GM18867 (cell line): ENCODE measurements around the gene NALCN.

Experiments
- ATAC-seq: cut with Tn5 transposase; IDR thresholded peaks from one replicate; pipeline ENCODE4 v1.9.1; 2021; ENCODE audit warnings: mild to moderate bottlenecking, moderate library complexity; ENCODE audit not compliant: unreplicated experiment

NALCN gene

DNA sequence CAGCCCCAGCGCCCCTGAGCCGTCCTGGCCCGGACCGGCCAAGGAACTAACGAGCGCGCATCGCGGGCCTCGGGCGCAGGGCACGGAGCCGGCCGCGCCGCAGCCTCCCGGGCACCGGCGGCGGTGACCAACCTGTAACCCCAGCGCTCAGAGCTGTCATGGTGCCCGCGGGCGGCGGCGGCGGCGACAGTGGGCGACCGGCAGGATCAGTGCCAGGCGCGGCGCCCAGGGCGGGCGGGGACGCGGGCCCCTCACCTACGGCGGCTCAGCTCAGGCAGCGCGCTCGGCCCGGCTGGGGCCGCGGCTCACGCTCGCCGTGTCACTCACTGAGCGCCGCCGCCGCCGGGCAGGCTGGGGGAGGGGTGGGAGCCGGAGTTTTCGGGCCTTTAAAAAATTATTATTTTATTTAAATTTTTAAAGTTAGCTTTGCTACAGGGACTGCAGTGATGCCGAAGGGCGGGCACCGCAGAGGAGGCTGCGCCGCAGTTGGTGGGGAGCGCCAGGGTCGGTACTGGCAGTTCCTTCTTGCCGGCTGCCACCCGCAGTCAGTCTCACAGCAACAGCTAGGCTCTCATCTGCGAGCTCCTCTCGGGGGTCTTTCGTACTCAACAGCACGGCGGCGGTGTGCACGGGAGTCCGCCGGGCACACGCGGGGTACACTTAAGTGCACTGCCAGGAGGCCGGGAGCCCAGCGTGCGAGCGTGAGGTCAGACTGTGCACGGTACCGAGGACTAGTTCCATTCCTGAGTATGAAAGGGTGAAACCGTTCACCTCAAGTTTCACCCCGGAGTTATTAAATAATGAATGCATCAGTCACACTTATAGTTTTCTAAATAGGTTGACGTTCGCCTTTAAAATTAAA, at the start of gene NALCN:
TSS of gene NALCN (minus strand) at position 328 of the 862 bp plus-strand sequence. CDS start 17,382 bp downstream, outside the sequence.
- ATAC-seq = no peak

DNA sequence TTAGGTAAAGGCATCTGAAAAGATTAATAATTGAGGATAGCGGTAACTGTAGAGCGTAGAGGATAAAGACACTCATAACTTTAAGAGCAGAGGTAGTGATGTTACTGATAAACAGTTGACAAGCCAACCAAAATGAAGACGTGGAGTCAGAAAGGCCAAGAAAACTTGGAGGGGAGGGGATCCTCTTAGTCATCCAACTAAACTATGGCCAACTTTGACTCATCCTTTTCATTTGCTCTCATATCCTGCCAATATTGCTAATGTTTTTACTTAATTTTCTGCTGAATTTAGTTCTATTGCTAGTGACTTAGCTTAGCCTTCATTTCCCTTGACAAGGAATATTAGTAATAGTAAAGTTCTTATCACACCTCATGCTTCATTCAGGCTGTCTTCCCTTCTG, 49.6 kb upstream of the NALCN start:
- no peak for ATAC-seq

DNA sequence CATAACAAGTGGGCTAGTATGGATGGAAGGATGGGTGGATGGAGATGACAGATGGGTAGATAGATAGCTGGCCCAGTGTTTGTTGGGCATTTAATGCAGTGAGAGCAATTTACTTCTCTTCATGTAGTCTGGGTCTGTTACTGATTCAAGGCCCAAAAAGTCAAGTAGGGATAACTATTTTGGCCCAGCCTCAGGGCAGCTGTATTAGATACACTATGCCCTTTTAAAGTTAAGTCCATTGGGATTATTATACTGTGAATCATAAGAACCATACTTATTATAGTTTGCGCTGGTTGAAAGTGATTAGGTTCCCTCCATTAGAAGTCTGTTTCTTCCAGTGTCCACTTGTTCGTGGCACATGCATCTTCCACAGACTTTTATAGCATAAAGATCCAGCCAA, 40.9 kb upstream of the NALCN start:
- ATAC-seq = no peak

DNA sequence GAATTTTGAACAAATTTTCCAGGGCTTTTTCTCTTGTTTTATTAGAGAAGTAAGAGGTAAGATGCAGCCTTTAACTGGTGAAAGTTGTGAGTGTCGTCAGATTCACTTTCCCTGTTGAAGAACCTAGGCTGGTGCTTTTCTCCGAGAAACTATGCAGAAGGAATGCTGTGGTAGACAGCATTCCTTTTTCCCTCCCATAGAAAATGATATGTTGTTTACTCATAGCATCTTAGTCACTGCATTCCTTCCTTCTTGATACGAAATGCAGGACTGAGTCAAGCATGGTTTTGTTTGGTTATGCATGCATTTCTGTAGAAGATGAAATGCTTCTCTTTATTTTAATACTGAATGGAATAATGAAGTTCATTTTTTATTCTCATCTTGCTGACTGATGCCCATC, 39.6 kb upstream of the NALCN start:
- ATAC-seq = no peak

DNA sequence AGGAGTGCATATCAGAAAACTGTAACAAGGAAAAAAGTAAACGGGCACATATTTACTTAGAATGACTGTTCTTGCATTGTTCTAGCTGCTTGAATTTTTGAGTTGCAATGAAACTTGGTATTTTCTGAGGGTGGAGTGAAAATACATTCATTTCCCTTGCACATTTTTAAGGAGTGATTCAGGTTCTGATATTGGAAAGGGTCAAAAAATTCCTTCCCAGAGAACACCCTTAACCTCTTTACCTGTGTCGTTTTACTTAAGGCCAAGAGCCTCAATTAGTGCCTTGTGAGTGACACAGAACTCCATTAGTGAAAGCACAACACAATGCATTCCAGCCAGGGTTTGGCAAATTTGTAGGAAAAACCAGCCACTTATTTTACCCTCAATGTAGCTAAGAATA, 38.5 kb upstream of the NALCN start:
- no peak for ATAC-seq

DNA sequence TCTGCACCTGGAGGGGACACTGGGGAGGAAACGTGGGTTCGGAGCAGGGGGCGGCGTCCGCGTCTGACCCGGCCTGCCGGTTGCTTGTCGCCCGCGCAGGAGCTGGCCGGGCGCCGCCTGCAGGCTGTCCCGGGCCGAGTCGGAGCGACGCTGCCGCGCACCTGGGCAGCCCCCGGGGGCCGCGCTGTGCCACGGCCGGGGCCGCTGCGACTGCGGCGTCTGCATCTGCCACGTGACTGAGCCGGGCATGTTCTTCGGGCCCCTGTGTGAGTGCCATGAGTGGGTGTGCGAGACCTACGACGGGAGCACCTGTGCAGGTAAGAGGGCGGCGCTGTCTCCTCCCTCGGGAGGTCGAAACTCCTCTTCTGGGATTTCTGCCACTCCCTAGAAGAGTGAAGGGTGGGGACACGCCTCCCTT, 37.5 kb upstream of the NALCN start:
- no peak for ATAC-seq

DNA sequence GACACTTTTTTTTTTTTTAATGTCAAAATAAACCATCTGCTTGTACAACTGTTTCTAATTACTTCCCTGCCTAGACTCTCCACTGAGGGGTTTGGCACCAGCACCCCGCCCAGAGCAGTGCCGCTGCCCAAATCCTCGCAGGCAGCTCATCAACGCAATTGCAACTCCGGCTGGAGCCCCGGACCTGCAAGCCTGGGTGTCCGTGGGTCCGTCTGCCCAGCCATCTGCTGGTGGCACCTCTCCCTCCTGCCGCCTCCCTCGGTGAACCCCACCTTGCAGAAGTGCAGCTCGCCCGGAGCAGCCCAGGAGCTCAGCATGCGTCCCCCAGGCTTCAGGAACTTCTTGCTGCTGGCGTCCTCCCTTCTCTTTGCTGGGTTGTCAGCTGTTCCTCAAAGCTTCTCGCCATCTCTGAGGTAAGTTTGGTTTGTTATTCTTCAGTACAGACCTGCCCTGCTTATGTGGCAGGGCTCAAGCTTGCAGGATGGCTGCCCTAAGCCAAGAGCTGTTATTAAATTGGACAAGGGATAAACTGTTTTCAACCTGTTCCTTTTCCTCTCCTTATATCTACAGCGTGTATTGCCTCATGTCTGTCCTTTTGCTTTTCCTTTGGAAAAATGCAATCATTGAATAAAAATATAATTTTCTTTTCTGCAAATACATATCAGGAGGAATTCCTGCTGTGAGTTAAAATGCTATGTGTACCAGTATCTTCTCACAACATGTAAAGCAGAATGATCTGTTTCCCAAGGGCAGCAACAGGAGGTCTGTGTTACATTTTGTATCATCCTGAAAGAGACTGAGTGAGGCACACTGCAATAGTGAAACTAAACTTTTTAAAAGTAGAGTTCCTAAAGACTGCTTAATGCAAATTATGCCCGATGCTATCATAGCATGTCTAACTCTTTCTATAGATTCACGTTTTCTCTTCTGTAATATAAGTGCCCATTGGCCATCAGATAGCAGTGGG, 36.5 kb upstream of the NALCN start, which contains the start of gene ITGBL1:
TSS of gene ITGBL1 (plus strand) at position 157 of the 967 bp plus-strand sequence. CDS start at position 316, 159 bp downstream.
- peak; percentile 92 for ATAC-seq

DNA sequence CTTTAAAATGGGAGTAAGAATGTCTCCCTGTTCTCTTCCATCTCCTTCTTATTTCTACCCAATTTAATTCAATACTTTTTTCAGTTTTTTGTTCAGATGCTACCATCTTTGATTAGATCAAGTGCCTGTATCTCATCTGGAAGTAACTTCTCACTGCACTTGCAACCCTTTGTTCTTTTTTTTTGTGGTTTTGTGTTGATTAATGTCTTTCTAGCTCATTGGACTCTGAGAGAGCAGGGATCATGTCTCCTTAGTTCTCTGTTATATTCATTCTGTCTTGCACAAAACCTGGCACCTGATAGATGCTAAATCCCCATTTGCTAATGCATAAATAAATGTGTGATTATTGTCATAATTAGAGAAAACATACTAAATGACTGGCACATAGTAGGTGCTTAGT, 35.3 kb upstream of the NALCN start:
- ATAC-seq = no peak

DNA sequence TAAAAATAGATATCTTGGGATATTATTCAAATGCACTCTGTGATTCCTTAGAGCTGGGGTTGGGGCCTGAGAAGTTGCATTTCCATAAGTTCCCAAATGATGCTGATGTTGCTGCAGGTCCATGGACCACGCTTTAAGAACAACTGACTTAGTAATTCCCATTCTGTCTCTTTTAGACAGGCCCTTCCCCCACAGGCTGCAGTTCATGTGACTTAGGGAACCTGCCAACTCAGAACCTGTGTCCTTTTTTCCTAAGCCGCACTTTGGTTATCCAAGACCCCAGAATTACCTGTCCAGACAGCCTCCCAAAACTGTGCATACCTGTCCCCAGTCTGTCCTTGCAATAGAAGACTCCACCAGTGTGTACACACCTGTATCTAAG, 34.4 kb upstream of the NALCN start:
- ATAC-seq = no peak

DNA sequence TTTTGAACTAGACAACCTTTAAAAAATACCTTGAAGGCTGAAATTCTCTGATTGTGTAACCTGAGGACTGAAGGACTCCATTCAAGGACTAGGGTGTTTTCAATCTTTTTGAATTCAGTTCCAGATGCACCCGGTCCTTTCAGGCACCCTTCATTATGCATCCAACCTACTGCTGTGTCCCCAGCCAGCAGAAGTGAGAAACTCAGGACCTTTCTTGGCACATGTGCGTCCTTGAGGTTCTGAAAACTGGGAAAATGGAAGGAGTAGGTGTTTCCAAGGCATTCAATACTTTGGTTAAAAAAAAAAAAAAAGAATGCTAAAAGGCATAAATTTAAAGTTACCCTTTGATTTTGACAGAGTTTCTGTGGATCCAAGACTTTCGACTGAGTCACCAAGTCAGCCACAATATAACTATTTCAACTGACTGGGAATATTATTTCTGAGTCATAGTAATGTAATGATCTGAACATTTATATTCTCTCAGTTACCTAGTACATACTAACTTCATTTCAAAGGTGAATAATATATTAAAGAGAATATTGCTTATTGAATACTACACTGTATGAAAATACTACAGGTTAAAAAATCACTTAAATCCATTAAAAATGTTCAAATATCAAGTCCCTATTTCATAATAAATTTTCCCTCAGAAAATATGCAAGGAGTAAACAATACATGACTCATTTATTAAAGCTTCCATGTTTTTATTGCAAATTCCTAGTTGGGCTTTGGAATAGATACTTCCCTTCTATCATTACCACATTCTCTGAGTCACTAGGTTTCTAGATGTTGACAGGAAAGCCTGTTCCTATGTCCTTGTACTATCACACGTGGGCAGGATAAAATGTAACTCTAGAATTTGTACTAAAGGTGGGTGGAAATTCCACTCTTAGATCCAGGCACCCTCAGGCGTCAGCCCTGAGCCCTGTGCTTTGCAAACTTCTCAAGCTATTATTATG, 33.8 kb upstream of the NALCN start:
- no peak for ATAC-seq

DNA sequence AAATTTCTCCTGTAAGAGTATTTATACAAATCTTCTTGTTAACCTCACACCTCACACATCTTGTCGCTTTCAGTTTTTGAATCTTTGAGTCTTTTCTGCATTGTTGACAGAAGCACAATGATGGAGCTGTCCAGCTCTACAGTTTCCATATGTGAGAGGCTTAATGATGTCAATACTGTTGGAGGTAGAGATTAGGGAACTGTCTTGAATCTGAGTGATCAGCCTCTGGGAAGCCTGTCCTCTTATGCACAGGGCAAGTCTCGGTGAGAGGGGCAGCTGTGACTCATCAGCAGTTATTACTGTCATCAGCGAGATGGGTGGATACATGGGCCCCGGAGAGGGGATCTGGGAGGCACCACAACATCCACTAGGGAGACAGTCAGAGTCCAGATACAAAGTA, 31.5 kb upstream of the NALCN start:
- ATAC-seq = no peak

DNA sequence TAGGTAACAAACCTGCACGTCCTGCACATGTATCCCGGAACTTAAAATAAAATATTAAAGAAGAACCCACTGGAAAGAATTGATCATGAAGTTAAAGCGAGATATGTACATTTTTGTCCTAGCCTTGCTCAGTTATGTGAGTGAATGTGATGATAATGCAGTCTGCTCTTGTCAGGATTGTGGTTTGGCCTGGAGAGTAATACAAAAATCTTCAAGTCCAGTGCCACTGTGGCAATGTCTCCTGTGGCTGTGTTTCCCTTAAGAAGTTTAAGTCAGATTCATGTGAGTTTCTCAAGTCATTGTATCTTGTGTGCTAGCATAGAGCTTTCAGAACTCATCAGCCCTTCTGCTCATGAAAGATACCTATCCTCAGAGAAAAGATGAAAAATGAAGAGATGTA, 18.2 kb upstream of the NALCN start:
- ATAC-seq = no peak

DNA sequence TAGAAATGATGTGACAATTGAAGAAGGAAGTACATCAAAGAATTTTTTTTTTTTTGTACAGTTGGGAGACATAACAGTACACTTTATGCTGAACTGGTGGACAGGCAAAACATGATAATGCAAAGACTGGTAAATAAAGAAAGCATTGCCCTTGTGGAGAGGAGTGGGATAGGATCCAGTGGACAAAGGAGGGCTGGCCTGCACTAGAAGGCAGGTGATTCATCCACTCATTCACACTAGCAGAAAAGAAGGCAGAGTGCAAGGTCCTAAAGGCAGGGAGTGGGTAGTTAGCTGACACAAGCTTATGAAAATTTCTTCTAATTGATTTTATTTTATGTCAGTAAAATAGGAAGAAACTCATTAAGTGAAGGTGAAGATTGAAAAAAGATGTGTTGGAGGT, 17.6 kb upstream of the NALCN start:
- no peak for ATAC-seq

DNA sequence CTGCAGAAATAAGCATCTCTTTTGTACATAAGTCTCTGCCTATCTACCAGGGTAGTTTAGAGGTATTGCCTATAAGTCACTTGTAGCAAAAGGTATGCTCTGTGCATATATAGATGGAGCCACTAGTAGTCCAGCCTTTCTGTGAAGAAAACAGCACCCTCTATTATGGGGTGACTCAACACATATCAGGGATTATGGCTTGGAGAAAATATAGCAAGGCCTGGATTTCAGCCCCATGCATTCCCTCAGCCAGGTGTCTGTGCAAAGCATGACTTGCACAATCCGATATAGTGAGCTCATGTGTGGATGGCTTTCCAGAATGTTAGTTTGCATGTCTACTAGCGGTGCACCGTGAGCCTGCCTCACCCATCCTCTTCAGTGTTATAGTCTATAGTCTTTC, 13.4 kb upstream of the NALCN start:
- no peak for ATAC-seq

DNA sequence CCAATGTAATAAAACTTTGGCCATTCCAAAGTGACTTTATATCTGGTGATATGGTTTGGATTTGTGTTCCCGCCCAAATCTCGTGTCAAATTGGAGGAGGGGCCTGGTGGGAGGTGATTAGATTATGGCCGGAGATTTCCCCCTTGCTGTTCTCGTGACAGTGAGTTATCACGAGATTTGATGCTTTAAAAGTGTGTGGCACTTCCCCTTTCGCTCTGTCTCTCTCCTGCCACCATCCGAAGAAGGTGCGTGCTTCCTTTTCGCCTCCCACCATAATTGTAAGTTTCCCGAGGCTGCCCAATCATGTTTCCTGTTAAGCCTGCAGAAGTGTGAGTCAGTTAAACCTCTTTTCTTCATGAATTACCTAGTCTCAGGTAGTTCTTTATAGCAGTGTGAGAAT, 9.3 kb upstream of the NALCN start:
- ATAC-seq = no peak

DNA sequence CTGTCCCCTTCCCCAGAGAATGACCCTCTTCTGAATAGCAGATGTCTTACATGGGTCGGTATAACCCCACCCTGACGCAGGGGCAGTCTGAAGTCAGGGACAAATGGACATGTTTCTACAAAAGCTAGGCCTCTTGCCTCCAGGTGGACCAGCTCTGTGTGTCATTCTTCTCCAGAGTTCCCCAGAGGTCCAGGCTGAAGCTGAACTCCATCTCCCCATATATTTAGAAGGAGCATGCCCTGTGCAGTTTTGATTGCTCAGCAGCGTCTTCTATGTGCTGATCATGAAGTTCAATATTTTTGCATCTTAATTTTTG, 8.8 kb upstream of the NALCN start:
- ATAC-seq = no peak

DNA sequence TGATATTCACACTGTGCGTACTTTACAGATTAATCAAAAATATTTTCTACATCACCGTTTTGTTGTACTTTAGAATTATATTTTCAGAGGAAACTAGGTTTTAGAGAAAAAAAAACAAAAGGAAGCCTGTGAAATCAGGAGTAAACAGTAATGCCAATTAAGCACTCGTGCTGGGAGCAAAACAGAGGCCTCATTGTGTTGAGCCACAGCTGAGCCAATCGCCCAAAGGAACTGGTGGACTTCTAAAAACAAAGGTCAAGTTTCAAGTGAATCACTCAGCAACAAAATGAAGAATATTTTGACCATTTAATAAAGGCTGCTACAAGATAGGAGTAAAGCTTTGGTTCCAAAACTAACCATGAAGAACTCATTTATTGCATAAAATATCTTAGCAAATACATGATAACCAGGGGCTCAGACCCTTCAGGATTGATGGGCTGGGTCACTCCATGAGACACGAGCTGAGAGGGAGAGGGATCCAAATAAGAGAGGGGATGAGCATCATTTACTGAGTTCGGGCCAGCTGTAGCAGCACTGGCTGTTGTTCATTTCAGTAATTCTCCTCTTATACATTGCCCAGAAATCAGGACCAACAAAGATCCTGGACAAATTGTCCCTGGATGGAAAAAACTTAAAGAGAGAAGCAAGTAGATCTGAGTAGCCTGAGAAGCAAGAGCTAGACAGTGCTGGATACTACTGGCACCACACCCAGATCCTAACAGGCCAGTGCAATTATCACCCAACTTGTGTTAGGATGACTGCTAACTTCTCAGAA, 8.3 kb upstream of the NALCN start:
- no peak for ATAC-seq

DNA sequence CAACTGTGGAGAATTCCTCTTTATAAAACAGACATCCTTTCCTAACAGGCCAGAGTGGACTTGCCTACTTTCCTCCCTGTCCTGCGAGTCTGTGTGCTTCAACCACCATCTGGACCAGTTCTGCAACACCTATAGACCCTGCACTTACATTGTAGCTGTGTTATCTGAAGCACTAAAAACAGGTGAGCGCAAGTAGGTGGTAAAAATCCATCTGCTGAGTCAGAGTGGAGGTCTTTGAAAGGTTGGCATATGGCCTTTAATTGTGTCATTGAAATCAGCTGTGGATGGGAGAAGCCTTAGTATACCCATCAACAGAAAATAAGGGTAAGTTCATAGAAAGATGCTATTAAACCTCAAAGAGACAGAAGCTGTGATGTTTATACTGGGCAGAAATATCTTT, 7.6 kb upstream of the NALCN start:
- no peak for ATAC-seq

DNA sequence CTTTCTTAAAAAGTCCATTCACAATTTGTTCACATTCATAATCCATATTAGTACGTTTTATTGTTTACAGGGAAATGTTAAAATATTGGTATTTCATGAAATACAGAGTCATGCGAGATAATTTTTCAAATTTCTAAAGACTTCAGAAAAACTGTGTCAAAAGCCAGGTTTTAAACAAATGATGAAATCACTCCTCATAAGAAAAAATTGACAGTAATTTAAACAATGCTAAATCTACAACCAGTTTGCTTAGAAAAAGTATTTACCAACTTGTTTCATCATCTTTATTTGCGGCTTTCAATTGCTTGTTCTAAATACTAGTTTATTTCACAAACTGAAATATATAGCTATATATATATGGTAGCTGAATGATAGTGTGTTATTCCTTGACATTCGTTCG, 1.2 kb upstream of the NALCN start:
- ATAC-seq = no peak

DNA sequence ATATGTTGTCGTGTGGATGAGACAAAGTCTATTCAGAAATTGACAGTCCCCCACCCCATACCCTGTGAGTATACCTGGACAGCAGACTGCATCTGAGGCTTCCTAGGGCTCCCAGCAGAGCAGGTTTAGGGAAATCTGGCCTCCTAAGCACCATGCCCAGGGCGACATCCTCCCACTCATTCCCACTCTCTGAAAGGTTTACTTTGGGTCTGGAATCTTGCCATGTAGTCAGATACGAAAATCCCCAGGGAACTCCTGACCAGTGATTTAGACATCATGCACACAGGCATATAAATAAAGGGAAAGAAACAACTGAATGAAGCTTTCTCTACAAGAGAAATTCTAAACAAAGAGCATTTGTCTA, 717 bp upstream of the NALCN start:
- ATAC-seq = no peak
